Fibroblast of villous mesenchyme (primary cell): ENCODE measurements around the gene ATP6V1A. TPM values are rescaled to one million over a fixed set of nuclear protein-coding genes. Genes with fewer than 3 reads are reported as not detected.
A peak's percentile ranks its signal among the peaks of the same experiment; 100 is the strongest.

ENCODE experiments used
- DNase-seq: peaks from one replicate; pipeline ENCODE4 v3.0.0-alpha.2; 2010; ENCODE audit warnings: low read depth
- H3K4me3 ChIP-seq: 2 replicates; pipeline ENCODE4 v1.5.1; 2011; ENCODE audit warnings: low read depth, mild to moderate bottlenecking, low read length
- CTCF ChIP-seq: IDR thresholded peaks from 2 replicates; pipeline ENCODE4 v1.5.1; 2012; ENCODE audit warnings: low read depth, mild to moderate bottlenecking, low read length; ENCODE audit not compliant: insufficient read depth
- total RNA-seq: library from RNA; depleted of rRNA; stranded (reverse); fragments of >200 nt; gene quantifications from 2 replicates; pipeline ENCODE4 v1.2.3, GENCODE V29; 2012

The ATP6V1A gene
- total RNA-seq, 1 donor = 117 TPM

- no peak overlapping the region for H3K4me3 ChIP-seq
- TF ChIP-seq CTCF = no peak
- no peak for DNase-seq
Observed at GRCh38 chr3:113802795-113803455, 56.1 kb downstream of the ATP6V1A start.

DNA sequence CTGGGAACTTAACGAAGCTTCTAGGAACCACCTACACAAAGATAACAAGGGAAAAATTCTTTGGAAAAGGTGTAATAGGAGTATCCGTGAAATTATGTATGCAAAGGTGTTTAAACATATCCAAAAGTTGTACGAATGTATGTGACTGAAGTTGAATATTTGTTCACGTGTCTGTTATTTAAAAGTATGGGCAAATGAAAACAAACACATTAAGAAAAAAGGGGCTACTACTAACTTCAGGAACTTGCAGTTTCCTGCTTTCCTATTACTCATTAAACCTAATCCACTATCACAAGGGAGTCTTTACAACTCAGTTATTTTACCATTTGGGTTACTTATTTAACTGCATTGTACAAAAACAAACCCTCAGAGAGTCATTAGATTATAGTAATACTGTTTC is 57.8 kb downstream of the ATP6V1A start:
- DNase-seq = no peak
- H3K4me3 ChIP-seq = no peak overlapping the region
- no peak for TF ChIP-seq CTCF

DNA sequence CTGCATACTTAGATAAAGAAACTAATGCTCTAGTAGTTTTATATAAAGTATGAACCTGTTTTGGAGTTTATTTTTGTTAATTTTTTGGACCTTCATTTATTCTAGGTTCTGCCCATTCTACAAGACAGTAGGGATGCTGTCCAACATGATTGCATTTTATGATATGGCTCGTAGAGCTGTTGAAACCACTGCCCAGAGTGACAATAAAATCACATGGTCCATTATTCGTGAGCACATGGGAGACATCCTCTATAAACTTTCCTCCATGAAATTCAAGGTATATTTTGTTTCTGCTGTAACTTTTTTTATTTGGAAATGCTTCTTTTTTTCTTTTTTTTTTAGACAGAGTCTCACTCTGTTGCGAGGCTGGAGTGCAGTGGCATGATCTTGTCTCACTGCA is 58.4 kb downstream of the ATP6V1A start:
- DNase-seq = no peak
- no peak overlapping the region for H3K4me3 ChIP-seq
- no peak for TF ChIP-seq CTCF

GRCh38 chr3:113812854-113813253 is 66.0 kb downstream of the ATP6V1A start:
- no peak for DNase-seq
- TF ChIP-seq CTCF = no peak
- no peak overlapping the region for H3K4me3 ChIP-seq

DNA sequence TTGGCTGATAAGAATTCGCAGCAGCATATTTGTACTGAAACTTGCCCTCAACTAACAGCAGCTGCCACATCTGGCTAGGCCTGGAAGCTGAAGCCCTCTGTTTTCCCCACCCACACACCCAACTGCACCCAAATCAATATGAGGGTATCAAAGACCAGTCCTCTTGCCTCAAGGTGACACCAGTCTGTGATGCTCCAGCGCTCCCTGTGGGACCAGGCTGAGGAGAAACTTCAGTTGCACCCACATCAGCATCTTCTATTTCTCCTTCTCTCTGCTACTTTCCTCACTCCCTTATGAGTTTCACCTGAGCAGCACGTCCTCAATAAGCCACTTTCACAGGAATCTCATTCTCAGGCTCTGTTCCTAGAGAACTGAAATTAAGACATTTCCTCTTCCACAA is 73.0 kb downstream of the ATP6V1A start:
- H3K4me3 ChIP-seq = no peak overlapping the region
- no peak for TF ChIP-seq CTCF
- no peak for DNase-seq

DNA sequence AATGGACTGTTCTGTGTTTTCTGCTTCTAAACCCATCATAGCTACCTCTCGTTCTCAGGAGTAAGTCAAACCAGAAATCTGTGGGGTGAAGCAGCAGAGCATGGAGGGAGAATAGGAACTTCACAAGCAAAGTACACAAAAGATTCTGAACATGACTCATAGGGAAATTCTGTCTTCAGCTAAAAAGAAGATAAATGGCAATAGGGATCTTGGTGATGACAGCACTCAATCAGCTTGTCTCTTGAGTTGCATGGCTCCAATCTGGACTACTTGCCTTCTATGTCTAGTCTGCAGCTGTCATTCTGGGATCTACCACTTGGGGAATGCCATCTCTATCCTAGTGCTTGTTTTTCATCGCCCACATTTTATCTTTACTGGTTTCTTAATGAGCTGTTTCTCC is 78.3 kb downstream of the ATP6V1A start:
- H3K4me3 ChIP-seq = no peak overlapping the region
- no peak for DNase-seq
- peak; percentile 44 for TF ChIP-seq CTCF

GRCh38 chr3:113828600-113828999 is 81.8 kb downstream of the ATP6V1A start:
- H3K4me3 ChIP-seq = no peak overlapping the region
- DNase-seq = no peak
- TF ChIP-seq CTCF = no peak
